Peyer's patch (tissue), 4 donors: Measurements from ENCODE around the gene PEX1. TPM values are rescaled to one million over a fixed set of nuclear protein-coding genes. Genes with fewer than 3 reads are reported as not detected.

ENCODE experiments used
- DNase-seq, 3 donors: peaks; one replicate each; pipeline ENCODE4 v3.0.0-alpha.2; 2017 to 2019
- H3K27ac ChIP-seq, 4 donors: fragments of 200-600 bp; sonication (generic); one replicate each; pipeline ENCODE4 v1.5.1; 2016 to 2019
- H3K27me3 ChIP-seq, 2 donors: fragments of 200-600 bp; sonication (generic); one replicate each; pipeline ENCODE4 v1.5.1; 2019
- H3K36me3 ChIP-seq, 3 donors: fragments of 200-600 bp; sonication (generic); one replicate each; pipeline ENCODE4 v1.5.1; 2016 to 2019
- H3K4me1 ChIP-seq, 4 donors: fragments of 200-600 bp; sonication (generic); one replicate each; pipeline ENCODE4 v1.5.1; 2016 to 2019
- H3K4me3 ChIP-seq, 4 donors: fragments of 200-600 bp; sonication (generic); 1 replicate in 3 of 4; 2 replicates in 1 of 4; pipeline ENCODE4 v1.5.1; 2016 to 2019; ENCODE audit warnings: mild to moderate bottlenecking in 1 of 4
- H3K9me3 ChIP-seq, 4 donors: fragments of 200-600 bp; sonication (generic); one replicate each; pipeline ENCODE4 v1.5.1; 2016 to 2019; ENCODE audit warnings: mild to moderate bottlenecking in 1 of 4
- CTCF ChIP-seq, 6 experiments: fragments of 450-650 bp in 4 of 6; fragments of 200-600 bp in 2 of 6; sonication (generic) in 1 of 6; IDR thresholded peaks; one replicate each; pipeline ENCODE4 v1.5.1; 2017 to 2019; ENCODE audit warnings: antibody characterized with exemption in 6 of 6, mild to moderate bottlenecking in 3 of 6, moderate library complexity in 1 of 6
- POLR2A ChIP-seq, 2 donors: fragments of 450-650 bp; IDR thresholded peaks; one replicate each; pipeline ENCODE4 v1.5.1; 2017; ENCODE audit warnings: antibody characterized with exemption in 2 of 2, mild to moderate bottlenecking in 2 of 2, moderate library complexity in 2 of 2
- total RNA-seq, 4 donors: library from RNA; depleted of rRNA; stranded (reverse); fragments of >200 nt; gene quantifications; one replicate each; pipeline ENCODE4 v1.1.0, GENCODE V29; 2016

PEX1 gene
- total RNA-seq, 4 donors from 2014 or later, result 20.4 to 32.2 (median 24.4) TPM

GRCh38 chr7:92560602-92561001 is 32.3 kb upstream of the PEX1 start:
- no peak for DNase-seq
- H3K27me3 ChIP-seq, result no peaks in the 10 kb centered on the region
- no peak overlapping the region for H3K27ac ChIP-seq
- TF ChIP-seq CTCF (IDR thresholded peaks at IDR 0.05) (no peak), POLR2A (IDR thresholded peaks at IDR 0.05) (no peak)
- H3K36me3 ChIP-seq, result peaks cover 0 to 49% (median 0%) of the 10 kb centered on the region in 3 donors
- no peak overlapping the region for H3K4me3 ChIP-seq
- H3K4me1 ChIP-seq, result no peaks in the 10 kb centered on the region
- no peaks in the 10 kb centered on the region for H3K9me3 ChIP-seq

GRCh38 chr7:92557808-92558362 is 29.6 kb upstream of the PEX1 start:
- no peak overlapping the region for H3K27ac ChIP-seq
- no peak overlapping the region for H3K4me3 ChIP-seq
- no peaks in the 10 kb centered on the region for H3K27me3 ChIP-seq
- H3K36me3 ChIP-seq, result peaks cover 0 to 24% (median 0%) of the 10 kb centered on the region in 3 donors
- DNase-seq, result no peak
- TF ChIP-seq CTCF (IDR thresholded peaks at IDR 0.05) (no peak), POLR2A (IDR thresholded peaks at IDR 0.05) (no peak)
- H3K9me3 ChIP-seq, result no peaks in the 10 kb centered on the region
- H3K4me1 ChIP-seq, result no peaks in the 10 kb centered on the region

- TF ChIP-seq POLR2A (IDR thresholded peaks at IDR 0.05) (no peak), CTCF (IDR thresholded peaks at IDR 0.05) (no peak)
These were observed 28.9 kb upstream of the PEX1 start for GRCh38 chr7:92557249-92557648.

GRCh38 chr7:92550194-92550593 is 21.9 kb upstream of the PEX1 start:
- Histone ChIP-seq H3K4me3 (no peak overlapping the region), H3K4me1 (no peaks in the 10 kb centered on the region), H3K27ac (no peak overlapping the region), H3K36me3 (no peaks in the 10 kb centered on the region), H3K27me3 (no peaks in the 10 kb centered on the region), H3K9me3 (no peaks in the 10 kb centered on the region)
- no peak for TF ChIP-seq CTCF (IDR thresholded peaks at IDR 0.05)
- no peak for TF ChIP-seq POLR2A (IDR thresholded peaks at IDR 0.05)
- DNase-seq, result no peak

More at GRCh38 chr7:92557249-92557648, 28.9 kb upstream of the PEX1 start:
- no peak for DNase-seq
- H3K36me3 ChIP-seq, result peaks cover 0 to 18% (median 0%) of the 10 kb centered on the region in 3 donors
- no peak overlapping the region for H3K4me3 ChIP-seq
- H3K4me1 ChIP-seq, result no peaks in the 10 kb centered on the region
- H3K27ac ChIP-seq, result no peak overlapping the region
- no peaks in the 10 kb centered on the region for H3K9me3 ChIP-seq
- no peaks in the 10 kb centered on the region for H3K27me3 ChIP-seq

GRCh38 chr7:92547579-92547978 is 19.3 kb upstream of the PEX1 start:
- TF ChIP-seq POLR2A (IDR thresholded peaks at IDR 0.05) (no peak), CTCF (IDR thresholded peaks at IDR 0.05) (no peak)
- Histone ChIP-seq H3K27ac (no peak overlapping the region), H3K9me3 (no peaks in the 10 kb centered on the region), H3K4me1 (no peaks in the 10 kb centered on the region), H3K36me3 (no peaks in the 10 kb centered on the region), H3K4me3 (no peak overlapping the region), H3K27me3 (no peaks in the 10 kb centered on the region)
- DNase-seq, result no peak
